Measurements from ENCODE around the gene HES2. TPM values are rescaled to one million over a fixed set of nuclear protein-coding genes. Genes with fewer than 3 reads are reported as not detected.
"Not testable (repeated sequence)": the region's sequence is repeated elsewhere in the genome, so short reads cannot be mapped to it uniquely, and the experiment has no call there.

The HES2 gene
- total and polyA plus RNA-seq, 10 donors, result 0.02 to 1.3 (median 0.24) TPM; not detected in 6

DNA sequence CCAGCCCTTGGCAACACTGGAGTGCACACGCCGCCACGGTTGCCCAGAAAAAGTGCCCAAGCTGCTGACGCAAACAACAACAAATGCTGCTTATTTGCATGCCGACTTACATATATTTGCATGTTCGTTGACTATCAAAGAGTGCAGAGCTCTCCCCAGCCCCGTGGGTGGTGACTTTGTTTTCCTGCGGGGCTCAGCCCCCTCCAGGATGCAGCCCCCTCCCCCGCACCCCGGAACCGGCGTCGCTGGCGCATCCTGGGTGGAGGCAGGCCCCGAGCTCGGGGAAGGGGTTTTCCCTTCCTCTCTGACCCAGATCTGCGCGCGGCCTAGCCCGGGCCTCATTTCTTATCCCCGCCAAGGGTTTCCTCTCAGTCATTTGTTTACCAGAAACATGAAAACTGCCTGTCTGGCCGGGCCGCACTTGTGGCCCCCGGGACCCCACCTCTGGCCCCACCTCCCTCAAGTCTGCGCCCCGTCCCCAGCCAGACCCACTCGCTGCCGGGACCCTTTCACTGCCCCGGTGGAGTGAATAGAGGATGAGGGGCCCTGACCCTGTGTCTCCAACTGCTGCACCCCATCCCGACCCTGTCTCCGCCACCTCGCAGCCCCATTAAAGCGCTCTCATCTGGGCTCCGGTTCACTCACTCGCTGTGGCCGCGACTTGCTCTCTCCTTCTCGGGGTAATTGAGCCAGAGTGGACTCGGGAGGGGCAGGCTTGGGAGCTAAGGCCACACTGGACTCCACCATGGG, 40.8 kb upstream of the HES2 start:
- WGBS, 5 donors, result 29 to 32% (median 30%) methylated on average over 36 to 39 of the region's 39 CpGs
- peak overlapping the region in 5 of 8 donors; percentile 19 to 63 (median 25) for H3K4me3 ChIP-seq
- TF ChIP-seq POLR2A (IDR thresholded peaks at IDR 0.05) (no peak), POLR2AphosphoS5 (IDR thresholded peaks at IDR 0.05) (peak in 2 of 3 donors; percentile 37 to 76)
- TF ChIP-seq, protein P1, sequence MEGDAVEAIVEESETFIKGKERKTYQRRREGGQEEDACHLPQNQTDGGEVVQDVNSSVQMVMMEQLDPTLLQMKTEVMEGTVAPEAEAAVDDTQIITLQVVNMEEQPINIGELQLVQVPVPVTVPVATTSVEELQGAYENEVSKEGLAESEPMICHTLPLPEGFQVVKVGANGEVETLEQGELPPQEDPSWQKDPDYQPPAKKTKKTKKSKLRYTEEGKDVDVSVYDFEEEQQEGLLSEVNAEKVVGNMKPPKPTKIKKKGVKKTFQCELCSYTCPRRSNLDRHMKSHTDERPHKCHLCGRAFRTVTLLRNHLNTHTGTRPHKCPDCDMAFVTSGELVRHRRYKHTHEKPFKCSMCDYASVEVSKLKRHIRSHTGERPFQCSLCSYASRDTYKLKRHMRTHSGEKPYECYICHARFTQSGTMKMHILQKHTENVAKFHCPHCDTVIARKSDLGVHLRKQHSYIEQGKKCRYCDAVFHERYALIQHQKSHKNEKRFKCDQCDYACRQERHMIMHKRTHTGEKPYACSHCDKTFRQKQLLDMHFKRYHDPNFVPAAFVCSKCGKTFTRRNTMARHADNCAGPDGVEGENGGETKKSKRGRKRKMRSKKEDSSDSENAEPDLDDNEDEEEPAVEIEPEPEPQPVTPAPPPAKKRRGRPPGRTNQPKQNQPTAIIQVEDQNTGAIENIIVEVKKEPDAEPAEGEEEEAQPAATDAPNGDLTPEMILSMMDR (IDR thresholded peaks at IDR 0.05 in 8 of 11, conservative IDR thresholded peaks at IDR 0.05 in 3 of 11), result no peak

GRCh38 chr1:6459850-6460265, 40.1 kb upstream of the HES2 start:
- DNase-seq, result no peak
- TF ChIP-seq POLR2AphosphoS5 (IDR thresholded peaks at IDR 0.05), result peak in 1 of 3 donors; percentile 27
- TF ChIP-seq, protein P1 (IDR thresholded peaks at IDR 0.05 in 8 of 11, conservative IDR thresholded peaks at IDR 0.05 in 3 of 11), result no peak
- TF ChIP-seq POLR2A (IDR thresholded peaks at IDR 0.05), result no peak
- intact Hi-C loops (cut with DNase I; ENCODE audit: low total_unique reads), result no loop called here
- WGBS, 5 donors, result 5 to 18% (median 7%) methylated on average over 11 to 18 of the region's 18 CpGs
- Histone ChIP-seq H3K4me1 (peaks cover 13 to 68% (median 36%) of the 10 kb centered on the region in 6 donors), H3K4me3 (peak overlapping the region in 4 of 8 donors; percentile 19 to 63 (median 28)), H3K27ac (peak overlapping the region in 5 of 8 donors; percentile 15 to 81 (median 57)), H3K36me3 (peaks cover 0 to 40% (median 20%) of the 10 kb centered on the region in 6 donors), H3K9me3 (no peaks in the 10 kb centered on the region), H3K27me3 (replicated peaks in 1 of 7) (peaks cover 0 to 86% (median 22%) of the 10 kb centered on the region in 7 donors)

More for the DNA sequence above, 40.8 kb upstream of the HES2 start:
- Histone ChIP-seq H3K27me3 (replicated peaks in 1 of 7) (peaks cover 0 to 86% (median 16%) of the 10 kb centered on the region in 7 donors), H3K36me3 (peaks cover 0 to 46% (median 20%) of the 10 kb centered on the region in 6 donors), H3K9me3 (no peaks in the 10 kb centered on the region), H3K4me1 (peaks cover 9 to 68% (median 30%) of the 10 kb centered on the region in 6 donors), H3K27ac (peak overlapping the region in 4 of 8 donors; percentile 44 to 81 (median 59))
- intact Hi-C loops (cut with DNase I; ENCODE audit: low total_unique reads), result no loop called here
- peak; percentile 86 for DNase-seq

GRCh38 chr1:6456800-6457466, 37.2 kb upstream of the HES2 start:
- 72 to 85% (median 78%) methylated on average over 9 to 11 of the region's 11 CpGs for WGBS, 5 donors
- Histone ChIP-seq H3K9me3 (no peaks in the 10 kb centered on the region), H3K27ac (no peak overlapping the region), H3K27me3 (replicated peaks in 1 of 7) (peaks cover 0 to 96% (median 46%) of the 10 kb centered on the region in 7 donors), H3K4me1 (peaks cover 13 to 54% (median 40%) of the 10 kb centered on the region in 6 donors), H3K4me3 (no peak overlapping the region), H3K36me3 (peaks cover 0 to 13% (median 8%) of the 10 kb centered on the region in 6 donors)
- DNase-seq, result no peak
- intact Hi-C loops (cut with DNase I; ENCODE audit: low total_unique reads), result no loop called here
- TF ChIP-seq POLR2AphosphoS5 (IDR thresholded peaks at IDR 0.05), result no peak
- TF ChIP-seq, protein P1 (IDR thresholded peaks at IDR 0.05 in 8 of 11, conservative IDR thresholded peaks at IDR 0.05 in 3 of 11), result no peak
- TF ChIP-seq POLR2A (IDR thresholded peaks at IDR 0.05), result no peak

- WGBS, 5 donors, result 24 to 55% (median 30%) methylated on average over 8 to 58 of the region's 58 CpGs
- DNase-seq; H3K36me3 ChIP-seq; H3K9me3 ChIP-seq; H3K27ac ChIP-seq; intact Hi-C loops (cut with DNase I; ENCODE audit: low total_unique reads): not testable (repeated sequence)
- Histone ChIP-seq H3K4me3 (peak overlapping the region in 2 of 8 donors; percentile 2 to 51), H3K4me1 (peaks cover 10 to 44% (median 30%) of the 10 kb centered on the region in 6 donors), H3K27me3 (replicated peaks in 1 of 7) (peaks cover 0 to 97% (median 50%) of the 10 kb centered on the region in 7 donors)
These were observed 36.2 kb upstream of the HES2 start for GRCh38 chr1:6455752-6456520.

All from spleen (tissue), 11 donors.